GM23338 (cell line): Measurements from ENCODE around the gene TPGS1. TPM values are rescaled to one million over a fixed set of nuclear protein-coding genes. Genes with fewer than 3 reads are reported as not detected.
A peak's percentile ranks its signal among the peaks of the same experiment; 100 is the strongest.

Source experiments
- ATAC-seq: fragments of 200-7000 bp; cut with Tn5 transposase; 3 replicates; pipeline ENCODE4 v1.9.1; 2020
- DNase-seq: peaks from one replicate; pipeline ENCODE4 v3.0.0-alpha.2; 2015; ENCODE audit warnings: low spot score
- H2AFZ ChIP-seq: fragments of 200-600 bp; sonication (generic); 2 replicates; pipeline ENCODE4 v1.8.0; 2016; ENCODE audit warnings: antibody characterized with exemption, mild to moderate bottlenecking, moderate library complexity
- H3F3A ChIP-seq: fragments of 200-600 bp; sonication (generic); replicated peaks from 2 replicates; pipeline ENCODE4 v1.8.0; 2017; ENCODE audit warnings: antibody characterized with exemption, mixed run types, low read depth
- H3K27ac ChIP-seq: fragments of 200-600 bp; sonication (generic); 2 replicates; pipeline ENCODE4 v1.6.1; 2016; ENCODE audit warnings: low read depth
- H3K27me3 ChIP-seq: fragments of 200-600 bp; sonication (generic); 2 replicates; pipeline ENCODE4 v1.8.0; 2016; ENCODE audit warnings: mild to moderate bottlenecking, mixed run types, moderate library complexity; ENCODE audit not compliant: insufficient read depth
- H3K36me3 ChIP-seq: fragments of 200-600 bp; sonication (generic); 2 replicates; pipeline ENCODE4 v1.8.0; 2016; ENCODE audit warnings: mild to moderate bottlenecking; ENCODE audit not compliant: insufficient read depth
- H3K4me1 ChIP-seq: fragments of 200-600 bp; sonication (generic); 2 replicates; pipeline ENCODE4 v1.8.0; 2016; ENCODE audit warnings: mild to moderate bottlenecking, moderate library complexity; ENCODE audit not compliant: insufficient read depth
- H3K4me2 ChIP-seq: fragments of 200-600 bp; sonication (generic); 2 replicates; pipeline ENCODE4 v1.7.1; 2017; ENCODE audit warnings: mixed run types
- H3K4me3 ChIP-seq: fragments of 200-600 bp; sonication (generic); 2 replicates; pipeline ENCODE4 v1.6.1; 2016; ENCODE audit warnings: mixed run types
- H3K79me2 ChIP-seq: fragments of 200-600 bp; sonication (generic); replicated peaks from 2 replicates; pipeline ENCODE4 v1.8.0; 2017; ENCODE audit warnings: mild to moderate bottlenecking; ENCODE audit not compliant: insufficient read depth
- H3K9me2 ChIP-seq: fragments of 200-600 bp; sonication (generic); 2 replicates; pipeline ENCODE4 v1.8.0; 2017; ENCODE audit not compliant: insufficient read depth
- H4K20me1 ChIP-seq: fragments of 200-600 bp; sonication (generic); replicated peaks from 2 replicates; pipeline ENCODE4 v1.8.0; 2017; ENCODE audit warnings: mild to moderate bottlenecking; ENCODE audit not compliant: insufficient read depth
- H3K27ac Mint-ChIP-seq: 2 replicates; pipeline ENCODE4 v1.8.0; 2020; ENCODE audit warnings: inconsistent platforms, mild to moderate bottlenecking, moderate library complexity, mixed read lengths
- H3K27me3 Mint-ChIP-seq: 3 replicates; pipeline ENCODE4 v1.8.0; 2022; ENCODE audit warnings: low read depth, mild to moderate bottlenecking, moderate library complexity, mixed read lengths, inconsistent platforms; ENCODE audit not compliant: insufficient read depth, poor library complexity
- H3K36me3 Mint-ChIP-seq: 3 replicates; pipeline ENCODE4 v1.8.0; 2021; ENCODE audit warnings: low read depth, mild to moderate bottlenecking, inconsistent platforms, moderate library complexity, mixed read lengths
- H3K4me1 Mint-ChIP-seq: 3 replicates; pipeline ENCODE4 v1.8.0; 2020; ENCODE audit warnings: mild to moderate bottlenecking, inconsistent platforms, mixed read lengths
- H3K4me3 Mint-ChIP-seq: 3 replicates; pipeline ENCODE4 v1.8.0; 2021; ENCODE audit warnings: moderate library complexity, mild to moderate bottlenecking, inconsistent platforms, mixed read lengths
- H3K9me3 Mint-ChIP-seq: 3 replicates; pipeline ENCODE4 v1.8.0; 2020; ENCODE audit warnings: moderate library complexity, mild to moderate bottlenecking, inconsistent platforms, mixed read lengths
- CREB1 ChIP-seq: fragments of 250-450 bp; sonication (Bioruptor Pico); IDR thresholded peaks from 2 replicates; pipeline ENCODE4 v1.5.0; 2020; ENCODE audit warnings: low read depth, mild to moderate bottlenecking, moderate library complexity
- EZH2 ChIP-seq: fragments of 200-600 bp; sonication (generic); IDR thresholded peaks from one replicate; pipeline ENCODE4 v1.8.0; 2017; ENCODE audit warnings: antibody characterized with exemption, mild to moderate bottlenecking, low read depth; ENCODE audit not compliant: unreplicated experiment
- EZH2phosphoT487 ChIP-seq: fragments of 200-600 bp; sonication (generic); IDR thresholded peaks from one replicate; pipeline ENCODE4 v1.8.1; 2018; ENCODE audit warnings: antibody characterized with exemption; ENCODE audit not compliant: unreplicated experiment
- JUNB ChIP-seq: IDR thresholded peaks from one replicate; pipeline ENCODE4 v1.6.1; 2016; ENCODE audit warnings: antibody characterized with exemption; ENCODE audit not compliant: unreplicated experiment
- NANOG ChIP-seq: IDR thresholded peaks from 2 replicates; pipeline ENCODE4 v1.6.1; 2016; ENCODE audit warnings: antibody characterized with exemption, borderline replicate concordance
- POLR2AphosphoS5 ChIP-seq: IDR thresholded peaks from 2 replicates; pipeline ENCODE4 v1.6.1; 2016; ENCODE audit warnings: antibody characterized with exemption, low read depth
- STAT1 ChIP-seq: IDR thresholded peaks from one replicate; pipeline ENCODE4 v1.6.1; 2016; ENCODE audit warnings: antibody characterized with exemption; ENCODE audit not compliant: unreplicated experiment
- ZNF114 ChIP-seq: fragments of 250-450 bp; sonication (Bioruptor Pico); IDR thresholded peaks from 2 replicates; pipeline ENCODE4 v1.5.0; 2020; ENCODE audit warnings: mild to moderate bottlenecking, moderate library complexity
- ZNF331 ChIP-seq: fragments of 250-450 bp; sonication (Bioruptor Pico); IDR thresholded peaks from 2 replicates; pipeline ENCODE4 v1.5.0; 2020; ENCODE audit warnings: low read depth, mild to moderate bottlenecking, moderate library complexity
- ZNF462 ChIP-seq: fragments of 250-450 bp; sonication (Bioruptor Pico); IDR thresholded peaks from 2 replicates; pipeline ENCODE4 v1.5.0; 2020; ENCODE audit warnings: mild to moderate bottlenecking, moderate library complexity
- polyA plus RNA-seq: library from polyadenylated mRNA; unstranded; fragments of >200 nt; fragmentation: Nextera tagmentation; extraction: Ambion mirVana; gene quantifications from 2 replicates; pipeline ENCODE4 v1.2.1, GENCODE V29; 2016
- total RNA-seq: library from RNA; depleted of rRNA; stranded (reverse); fragments of >200 nt; shearing (Covaris generic); gene quantifications from 2 replicates; pipeline ENCODE4 v1.2.3, GENCODE V29; 2014
- TF ChIP-seq, protein P1 (sequence below), 2 experiments: fragments of 200-600 bp in 1 of 2; sonication (generic) in 1 of 2; conservative IDR thresholded peaks; 2 replicates each; pipeline versions ENCODE4 v1.5.1 to v1.6.1; 2016 to 2017; ENCODE audit warnings: antibody characterized with exemption in 2 of 2, low read depth in 2 of 2, mild to moderate bottlenecking in 2 of 2, moderate library complexity in 1 of 2
- TF ChIP-seq, protein P2 (sequence below): IDR thresholded peaks from 2 replicates; pipeline ENCODE4 v1.6.1; 2016; ENCODE audit warnings: antibody characterized with exemption
- TF ChIP-seq, protein P3 (sequence below): IDR thresholded peaks from one replicate; pipeline ENCODE4 v1.6.1; 2018; ENCODE audit warnings: antibody characterized with exemption; ENCODE audit not compliant: unreplicated experiment

TPGS1 gene
- total and polyA plus RNA-seq, 2 experiments from 2014 or later: 11.9 to 38.4 TPM

DNA sequence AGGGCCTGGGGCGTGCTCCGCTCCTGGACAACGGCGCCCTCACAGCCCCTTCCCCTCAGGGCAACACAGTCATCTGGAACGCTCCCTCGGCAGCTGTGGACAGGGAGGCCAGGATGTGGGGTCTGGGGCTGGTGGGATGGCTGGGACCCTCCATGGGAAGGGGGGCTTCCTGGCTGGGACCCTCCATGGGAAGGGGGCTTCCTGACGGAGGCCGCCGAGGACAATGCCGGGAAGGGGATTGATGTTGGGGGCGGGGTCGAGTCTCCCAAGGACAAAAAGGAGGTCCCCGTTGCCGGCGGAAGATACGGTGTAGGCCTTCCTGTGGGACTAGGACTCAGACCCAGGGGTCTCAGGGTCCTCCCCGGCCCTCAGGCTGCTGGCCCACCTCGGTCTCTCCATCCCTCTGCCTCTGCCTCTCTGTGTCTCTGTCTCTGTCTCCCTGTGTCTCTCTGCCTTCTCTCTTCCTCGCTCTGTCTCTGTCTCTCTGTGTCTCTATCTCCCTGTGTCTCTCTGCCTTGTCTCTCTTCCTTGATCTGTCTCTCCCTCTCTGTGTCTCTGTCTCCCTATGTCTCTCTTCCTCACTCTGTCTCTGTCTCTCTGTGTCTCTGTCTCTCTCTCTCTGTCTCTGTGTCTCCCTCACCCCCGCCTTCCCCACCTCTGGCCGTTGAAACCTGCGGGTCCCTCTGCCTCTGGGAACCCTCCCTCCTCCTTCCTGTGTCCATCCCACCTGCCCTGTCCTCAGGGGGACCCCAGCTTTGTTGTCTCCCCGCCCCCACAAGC, 13.7 kb upstream of the TPGS1 start:
- Mint-ChIP-seq H3K27me3 (peaks cover 29% of the 10 kb centered on the region), H3K4me1 (peaks cover 10% of the 10 kb centered on the region; the same call in 2 of the 3 replicates), H3K9me3 (peaks cover 9% of the 10 kb centered on the region), H3K4me3 (no peak overlapping the region; the same call in 2 of the 3 replicates), H3K36me3 (no peaks in the 10 kb centered on the region), H3K27ac (no peak overlapping the region)
- ATAC-seq: no peak
- no peak for TF ChIP-seq EZH2phosphoT487
- TF ChIP-seq ZNF114: no peak
- TF ChIP-seq, protein P1, sequence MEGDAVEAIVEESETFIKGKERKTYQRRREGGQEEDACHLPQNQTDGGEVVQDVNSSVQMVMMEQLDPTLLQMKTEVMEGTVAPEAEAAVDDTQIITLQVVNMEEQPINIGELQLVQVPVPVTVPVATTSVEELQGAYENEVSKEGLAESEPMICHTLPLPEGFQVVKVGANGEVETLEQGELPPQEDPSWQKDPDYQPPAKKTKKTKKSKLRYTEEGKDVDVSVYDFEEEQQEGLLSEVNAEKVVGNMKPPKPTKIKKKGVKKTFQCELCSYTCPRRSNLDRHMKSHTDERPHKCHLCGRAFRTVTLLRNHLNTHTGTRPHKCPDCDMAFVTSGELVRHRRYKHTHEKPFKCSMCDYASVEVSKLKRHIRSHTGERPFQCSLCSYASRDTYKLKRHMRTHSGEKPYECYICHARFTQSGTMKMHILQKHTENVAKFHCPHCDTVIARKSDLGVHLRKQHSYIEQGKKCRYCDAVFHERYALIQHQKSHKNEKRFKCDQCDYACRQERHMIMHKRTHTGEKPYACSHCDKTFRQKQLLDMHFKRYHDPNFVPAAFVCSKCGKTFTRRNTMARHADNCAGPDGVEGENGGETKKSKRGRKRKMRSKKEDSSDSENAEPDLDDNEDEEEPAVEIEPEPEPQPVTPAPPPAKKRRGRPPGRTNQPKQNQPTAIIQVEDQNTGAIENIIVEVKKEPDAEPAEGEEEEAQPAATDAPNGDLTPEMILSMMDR (conservative IDR thresholded peaks at IDR 0.05; ENCODE audit: low read depth in 2 of 2): no peak
- no peak for TF ChIP-seq JUNB
- no peak for TF ChIP-seq STAT1
- TF ChIP-seq NANOG: no peak
- TF ChIP-seq, protein P2, sequence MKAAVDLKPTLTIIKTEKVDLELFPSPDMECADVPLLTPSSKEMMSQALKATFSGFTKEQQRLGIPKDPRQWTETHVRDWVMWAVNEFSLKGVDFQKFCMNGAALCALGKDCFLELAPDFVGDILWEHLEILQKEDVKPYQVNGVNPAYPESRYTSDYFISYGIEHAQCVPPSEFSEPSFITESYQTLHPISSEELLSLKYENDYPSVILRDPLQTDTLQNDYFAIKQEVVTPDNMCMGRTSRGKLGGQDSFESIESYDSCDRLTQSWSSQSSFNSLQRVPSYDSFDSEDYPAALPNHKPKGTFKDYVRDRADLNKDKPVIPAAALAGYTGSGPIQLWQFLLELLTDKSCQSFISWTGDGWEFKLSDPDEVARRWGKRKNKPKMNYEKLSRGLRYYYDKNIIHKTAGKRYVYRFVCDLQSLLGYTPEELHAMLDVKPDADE: no peak
- no peak for TF ChIP-seq POLR2AphosphoS5
- no peak for TF ChIP-seq ZNF331 (CRISPR knock-in tag)
- no peak for TF ChIP-seq CREB1 (CRISPR knock-in tag)
- TF ChIP-seq, protein P3, sequence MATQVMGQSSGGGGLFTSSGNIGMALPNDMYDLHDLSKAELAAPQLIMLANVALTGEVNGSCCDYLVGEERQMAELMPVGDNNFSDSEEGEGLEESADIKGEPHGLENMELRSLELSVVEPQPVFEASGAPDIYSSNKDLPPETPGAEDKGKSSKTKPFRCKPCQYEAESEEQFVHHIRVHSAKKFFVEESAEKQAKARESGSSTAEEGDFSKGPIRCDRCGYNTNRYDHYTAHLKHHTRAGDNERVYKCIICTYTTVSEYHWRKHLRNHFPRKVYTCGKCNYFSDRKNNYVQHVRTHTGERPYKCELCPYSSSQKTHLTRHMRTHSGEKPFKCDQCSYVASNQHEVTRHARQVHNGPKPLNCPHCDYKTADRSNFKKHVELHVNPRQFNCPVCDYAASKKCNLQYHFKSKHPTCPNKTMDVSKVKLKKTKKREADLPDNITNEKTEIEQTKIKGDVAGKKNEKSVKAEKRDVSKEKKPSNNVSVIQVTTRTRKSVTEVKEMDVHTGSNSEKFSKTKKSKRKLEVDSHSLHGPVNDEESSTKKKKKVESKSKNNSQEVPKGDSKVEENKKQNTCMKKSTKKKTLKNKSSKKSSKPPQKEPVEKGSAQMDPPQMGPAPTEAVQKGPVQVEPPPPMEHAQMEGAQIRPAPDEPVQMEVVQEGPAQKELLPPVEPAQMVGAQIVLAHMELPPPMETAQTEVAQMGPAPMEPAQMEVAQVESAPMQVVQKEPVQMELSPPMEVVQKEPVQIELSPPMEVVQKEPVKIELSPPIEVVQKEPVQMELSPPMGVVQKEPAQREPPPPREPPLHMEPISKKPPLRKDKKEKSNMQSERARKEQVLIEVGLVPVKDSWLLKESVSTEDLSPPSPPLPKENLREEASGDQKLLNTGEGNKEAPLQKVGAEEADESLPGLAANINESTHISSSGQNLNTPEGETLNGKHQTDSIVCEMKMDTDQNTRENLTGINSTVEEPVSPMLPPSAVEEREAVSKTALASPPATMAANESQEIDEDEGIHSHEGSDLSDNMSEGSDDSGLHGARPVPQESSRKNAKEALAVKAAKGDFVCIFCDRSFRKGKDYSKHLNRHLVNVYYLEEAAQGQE: no peak
- no peak for TF ChIP-seq EZH2
- TF ChIP-seq ZNF462 (CRISPR knock-in tag): no peak
- Histone ChIP-seq H3F3A (peaks cover 10% of the 10 kb centered on the region), H2AFZ (no peak overlapping the region), H3K27me3 (peaks cover 25% of the 10 kb centered on the region), H3K4me1 (0 out of 2 replicates have a peak, but pooled peaks cover 3% of the 10 kb centered on the region), H3K36me3 (no peaks in the 10 kb centered on the region), H3K4me2 (peak overlapping the region; percentile 32; the same call in 1 of the 2 replicates), H3K4me3 (no peak overlapping the region), H3K79me2 (no peaks in the 10 kb centered on the region), H3K27ac (no peak overlapping the region), H3K9me2 (no peaks in the 10 kb centered on the region), H4K20me1 (no peaks in the 10 kb centered on the region)
- DNase-seq: no peak
